B cell (primary cell): Measurements from ENCODE around the gene EIF4G1.

ENCODE experiments used
- EZH2 ChIP-seq: IDR thresholded peaks from 2 replicates; pipeline ENCODE4 v1.6.1; 2012; ENCODE audit warnings: borderline replicate concordance, low read depth, mild to moderate bottlenecking, moderate library complexity, low read length; ENCODE audit not compliant: insufficient read depth, poor library complexity, severe bottlenecking
- TF ChIP-seq, protein P1 (sequence below): fragments of 200-600 bp; IDR thresholded peaks from one replicate; pipeline ENCODE4 v1.8.0; 2022; ENCODE audit warnings: antibody characterized with exemption, mild to moderate bottlenecking

DNA sequence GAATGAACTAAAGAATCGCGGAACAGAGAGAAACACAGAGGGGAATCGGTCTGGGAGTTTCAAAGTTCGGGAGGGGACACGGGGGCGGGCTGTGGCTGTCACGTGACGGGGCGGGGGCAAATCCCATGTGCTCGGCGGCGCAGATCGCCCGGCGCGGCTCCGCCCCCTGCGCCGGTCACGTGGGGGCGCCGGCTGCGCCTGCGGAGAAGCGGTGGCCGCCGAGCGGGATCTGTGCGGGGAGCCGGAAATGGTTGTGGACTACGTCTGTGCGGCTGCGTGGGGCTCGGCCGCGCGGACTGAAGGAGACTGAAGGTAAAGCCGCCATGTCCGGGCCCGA lies at the start of gene EIF4G1:
- no peak for TF ChIP-seq EZH2
- TF ChIP-seq, protein P1, sequence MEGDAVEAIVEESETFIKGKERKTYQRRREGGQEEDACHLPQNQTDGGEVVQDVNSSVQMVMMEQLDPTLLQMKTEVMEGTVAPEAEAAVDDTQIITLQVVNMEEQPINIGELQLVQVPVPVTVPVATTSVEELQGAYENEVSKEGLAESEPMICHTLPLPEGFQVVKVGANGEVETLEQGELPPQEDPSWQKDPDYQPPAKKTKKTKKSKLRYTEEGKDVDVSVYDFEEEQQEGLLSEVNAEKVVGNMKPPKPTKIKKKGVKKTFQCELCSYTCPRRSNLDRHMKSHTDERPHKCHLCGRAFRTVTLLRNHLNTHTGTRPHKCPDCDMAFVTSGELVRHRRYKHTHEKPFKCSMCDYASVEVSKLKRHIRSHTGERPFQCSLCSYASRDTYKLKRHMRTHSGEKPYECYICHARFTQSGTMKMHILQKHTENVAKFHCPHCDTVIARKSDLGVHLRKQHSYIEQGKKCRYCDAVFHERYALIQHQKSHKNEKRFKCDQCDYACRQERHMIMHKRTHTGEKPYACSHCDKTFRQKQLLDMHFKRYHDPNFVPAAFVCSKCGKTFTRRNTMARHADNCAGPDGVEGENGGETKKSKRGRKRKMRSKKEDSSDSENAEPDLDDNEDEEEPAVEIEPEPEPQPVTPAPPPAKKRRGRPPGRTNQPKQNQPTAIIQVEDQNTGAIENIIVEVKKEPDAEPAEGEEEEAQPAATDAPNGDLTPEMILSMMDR, result no peak
